HepG2 (cell line): ENCODE results near the gene SCN8A. TPM values are rescaled to one million over a fixed set of nuclear protein-coding genes. Genes with fewer than 3 reads are reported as not detected.
A peak's percentile ranks its signal among the peaks of the same experiment; 100 is the strongest.

ENCODE experiments used
- ATAC-seq: fragments of 200-7000 bp; cut with Tn5 transposase; 3 replicates; pipeline ENCODE4 v1.9.1; 2020; ENCODE audit warnings: mild to moderate bottlenecking, moderate library complexity
- BruUV-seq: library from RNA; stranded (reverse); fragments of 400-500 nt; replicated peaks from 2 replicates; lab custom pipeline; 2021; lab: Mats Ljungman, UMichigan
- CTCF ChIA-PET: fragments of 300-600 bp; formaldehyde crosslinking; extraction: SDS; loops from one replicate; lab custom pipeline; 2021; ENCODE audit warnings: low total read pairs, inconsistent platforms, low intra/inter-chr PET ratio; lab: Yijun Ruan, JAX
- POLR2A ChIA-PET: fragments of 350-600 bp; sonication (Branson Sonifier 250); formaldehyde crosslinking; loops from one replicate; lab custom pipeline; 2020; ENCODE audit warnings: antibody characterized with exemption, inconsistent platforms; lab: Yijun Ruan, JAX
- DNase-seq: peaks from one replicate; pipeline ENCODE4 v3.0.0-alpha.2; 2015; ENCODE audit warnings: low spot score
- FAIRE-seq: peaks from 3 replicates; lab custom pipeline; 2011; peaks lifted over from hg19 to GRCh38; lab: Jason Lieb, UNC
- H2AFZ ChIP-seq: one replicate; pipeline ENCODE4 v1.6.1; 2011; ENCODE audit warnings: low read length, inconsistent platforms
- H3K27ac ChIP-seq: fragments of 300-600 bp; 3 replicates; pipeline ENCODE4 v1.8.0; 2011; ENCODE audit warnings: mixed run types, mild to moderate bottlenecking, mixed read lengths, low read length, inconsistent platforms; ENCODE audit not compliant: insufficient read depth; ENCODE audit errors: extremely low read length
- H3K27me3 ChIP-seq, 2 experiments: fragments of 200-600 bp in 1 of 2; 2 replicates in 1 of 2; 3 replicates in 1 of 2; pipeline versions ENCODE4 v1.6.0 to v1.8.0; 2011; ENCODE audit warnings: low read length in 2 of 2, mild to moderate bottlenecking in 2 of 2, moderate library complexity in 2 of 2, inconsistent platforms in 1 of 2; ENCODE audit not compliant: insufficient read depth in 2 of 2, control insufficient read depth in 1 of 2
- H3K36me3 ChIP-seq, 2 experiments: fragments of 200-600 bp in 1 of 2; replicated peaks in 1 of 2; 2 replicates in 1 of 2; 3 replicates in 1 of 2; pipeline versions ENCODE4 v1.5.1 to v1.8.0; 2011; ENCODE audit warnings: low read length in 2 of 2, inconsistent platforms in 1 of 2; ENCODE audit not compliant: insufficient read depth in 2 of 2, control insufficient read depth in 1 of 2
- H3K4me1 ChIP-seq: 2 replicates; pipeline ENCODE4 v1.5.1; 2012; ENCODE audit warnings: low read length, inconsistent platforms; ENCODE audit not compliant: insufficient read depth
- H3K4me2 ChIP-seq: 2 replicates; pipeline ENCODE4 v1.6.0; 2011; ENCODE audit warnings: low read depth, low read length, inconsistent platforms
- H3K4me3 ChIP-seq, 3 experiments: fragments of 200-600 bp in 1 of 3; sonication (generic), shearing (Covaris generic) in 1 of 3; replicated peaks in 1 of 3; 2 replicates each; pipeline ENCODE4 v1.5.1; 2011 to 2016; ENCODE audit warnings: low read length in 3 of 3, inconsistent platforms in 2 of 3, low read depth in 2 of 3, mild to moderate bottlenecking in 2 of 3, control low read depth in 1 of 3, mixed read lengths in 1 of 3; ENCODE audit not compliant: insufficient read depth in 1 of 3
- H3K79me2 ChIP-seq: one replicate; pipeline ENCODE4 v1.6.1; 2011; ENCODE audit warnings: low read length, inconsistent platforms; ENCODE audit not compliant: insufficient read depth
- H3K9ac ChIP-seq: 2 replicates; pipeline ENCODE4 v1.6.0; 2011; ENCODE audit warnings: mild to moderate bottlenecking, low read depth, low read length, inconsistent platforms; ENCODE audit not compliant: insufficient read depth
- H3K9me3 ChIP-seq: 2 replicates; pipeline ENCODE4 v1.5.1; 2012; ENCODE audit warnings: mild to moderate bottlenecking, low read length
- H4K20me1 ChIP-seq: 2 replicates; pipeline ENCODE4 v1.6.0; 2011; ENCODE audit warnings: inconsistent platforms, mild to moderate bottlenecking, low read length, moderate library complexity; ENCODE audit not compliant: insufficient read depth
- ARID5B ChIP-seq: IDR thresholded peaks from 2 replicates; pipeline ENCODE4 v1.4.0; 2020; ENCODE audit warnings: mild to moderate bottlenecking, missing genetic modification reagents
- MAFG ChIP-seq: sonication (generic); formaldehyde crosslinking; IDR thresholded peaks from 2 replicates; pipeline ENCODE4 v1.5.1; 2020; ENCODE audit warnings: mild to moderate bottlenecking, missing genetic modification reagents
- PITX1 ChIP-seq: sonication (generic); formaldehyde crosslinking; IDR thresholded peaks from 2 replicates; pipeline ENCODE4 v1.5.1; 2020; ENCODE audit warnings: mild to moderate bottlenecking, missing genetic modification reagents
- SAP130 ChIP-seq: IDR thresholded peaks from 2 replicates; pipeline ENCODE4 v1.6.1; 2016; ENCODE audit warnings: low read depth
- ZGPAT ChIP-seq: IDR thresholded peaks from 2 replicates; pipeline ENCODE4 v1.6.1; 2016; ENCODE audit warnings: mild to moderate bottlenecking
- ZNF143 ChIP-seq: sonication (generic); formaldehyde crosslinking; IDR thresholded peaks from 2 replicates; pipeline ENCODE4 v1.4.0; 2020; ENCODE audit warnings: missing genetic modification reagents
- ZNF564 ChIP-seq: sonication (generic); formaldehyde crosslinking; IDR thresholded peaks from 2 replicates; pipeline ENCODE4 v1.8.1; 2023; ENCODE audit warnings: mild to moderate bottlenecking, missing genetic modification reagents
- ZNF792 ChIP-seq: IDR thresholded peaks from 2 replicates; pipeline ENCODE4 v1.6.1; 2016
- WGBS: methylation state at CpG from one replicate; pipeline ENCODE4 v1.1.6; 2017; ENCODE audit warnings: low lambda C conversion rate; 5-methylcytosine and 5-hydroxymethylcytosine counted together
- in situ Hi-C: cut with HindIII; loops from 2 replicates; pipeline ENCODE4 v1.10.0; 2017; ENCODE audit warnings: low pct_unique_long_range_greater_than_20kb; ENCODE audit not compliant: extremely low pct_ligation_motif_present
- intact Hi-C: fragments of 100-400 bp; cut with micrococcal nuclease; formaldehyde crosslinking; loops from one replicate; pipeline ENCODE4 v1.10.0; 2022; ENCODE audit not compliant: unreplicated experiment
- polyA plus RNA-seq, 8 experiments: library from polyadenylated mRNA; depleted of rRNA in 3 of 8; stranded (reverse) in 7 of 8; unstranded in 1 of 8; fragments of >200 nt; fragmentation: Illumina TruSeq in 4 of 8; extraction: Trizol in 4 of 8; gene quantifications; 2 replicates each; pipeline versions ENCODE4 v1.2.1 to v1.2.3, GENCODE V29; 2011 to 2016; ENCODE audit warnings: low read depth in 4 of 8, missing spikeins in 1 of 8, mixed read lengths in 1 of 8; ENCODE audit not compliant: insufficient read depth in 1 of 8
- total RNA-seq, 5 experiments: library from RNA; depleted of rRNA; stranded (reverse); fragments of >200 nt; fragmentation: Illumina TruSeq; extraction: Trizol; gene quantifications; 2 replicates each; pipeline ENCODE4 v1.2.3, GENCODE V29; 2016; ENCODE audit warnings: low read depth in 1 of 5
- TF ChIP-seq, protein P1 (sequence below): sonication (generic); formaldehyde crosslinking; IDR thresholded peaks from 2 replicates; pipeline ENCODE4 v1.5.1; 2020; ENCODE audit warnings: mild to moderate bottlenecking, missing genetic modification reagents, borderline replicate concordance
- TF ChIP-seq, protein P2 (sequence below): IDR thresholded peaks from 2 replicates; pipeline ENCODE4 v1.6.1; 2012; ENCODE audit warnings: inconsistent platforms
- TF ChIP-seq, protein P3 (sequence below): sonication (generic); formaldehyde crosslinking; IDR thresholded peaks from 2 replicates; pipeline ENCODE4 v1.5.0; 2020; ENCODE audit warnings: mild to moderate bottlenecking, missing genetic modification reagents

SCN8A gene
- total and polyA plus RNA-seq, 2 of the 13 experiments (the other 11 are each of a cell fraction or from before 2014, with no cell fraction given), result 0.57 to 1.4 TPM

- no peak for TF ChIP-seq ZGPAT (CRISPR knock-in tag)
- TF ChIP-seq, protein P1, sequence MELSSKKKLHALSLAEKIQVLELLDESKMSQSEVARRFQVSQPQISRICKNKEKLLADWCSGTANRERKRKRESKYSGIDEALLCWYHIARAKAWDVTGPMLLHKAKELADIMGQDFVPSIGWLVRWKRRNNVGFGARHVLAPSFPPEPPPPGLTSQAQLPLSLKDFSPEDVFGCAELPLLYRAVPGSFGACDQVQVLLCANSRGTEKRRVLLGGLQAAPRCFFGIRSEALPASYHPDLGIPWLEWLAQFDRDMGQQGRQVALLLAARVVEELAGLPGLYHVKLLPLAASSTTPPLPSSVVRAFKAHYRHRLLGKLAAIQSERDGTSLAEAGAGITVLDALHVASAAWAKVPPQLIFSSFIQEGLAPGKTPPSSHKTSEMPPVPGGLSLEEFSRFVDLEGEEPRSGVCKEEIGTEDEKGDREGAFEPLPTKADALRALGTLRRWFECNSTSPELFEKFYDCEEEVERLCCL, result no peak
- no peak for TF ChIP-seq ZNF792 (CRISPR knock-in tag)
- no peak for TF ChIP-seq ZNF143 (CRISPR knock-in tag)
These were observed 261.5 kb downstream of the SCN8A start (continued) for GRCh38 chr12:51852404-51853137.

GRCh38 chr12:51855586-51856428 lies 264.8 kb downstream of the SCN8A start:
- FAIRE-seq (peak; percentile 71), ATAC-seq (peak; percentile 91), DNase-seq (peak; percentile 58)
- Histone ChIP-seq H3K4me1 (peaks cover 20% of the 10 kb centered on the region), H3K4me2 (peak overlapping the region; percentile 91), H3K36me3 (no peaks in the 10 kb centered on the region), H3K9me3 (no peaks in the 10 kb centered on the region), H3K79me2 (no peaks in the 10 kb centered on the region), H3K4me3 (peak overlapping the region; percentile 57 to 73 (median 67)), H3K9ac (0 out of 2 replicates have a peak overlapping the region, but pooled peaks have one; percentile 1), H2AFZ (no peak overlapping the region), H4K20me1 (no peaks in the 10 kb centered on the region), H3K27me3 (no peaks in the 10 kb centered on the region; a peak in 1 of 5 replicates), H3K27ac (no peak overlapping the region)
- POLR2A ChIA-PET, result interaction anchor here (0.8 kb wide), 2 partner anchors 9 to 11 kb away, joined by 3 read pairs; no protein-coding TSS in a partner anchor
- CTCF ChIA-PET, result no interaction called here
- BruUV-seq, result no TSS peak
- in situ Hi-C loops (no loop called here), intact Hi-C loops (no loop called here)
- WGBS, result 4% methylated on average over 9 of the region's 21 CpGs
- TF ChIP-seq ARID5B (CRISPR knock-in tag) (peak; percentile 25; the same call in 1 of the 2 replicates), ZNF564 (no peak), MAFG (CRISPR knock-in tag) (no peak), PITX1 (peak; percentile 32; the same call in 1 of the 2 replicates), SAP130 (CRISPR knock-in tag) (0 out of 2 replicates have a peak, but pooled peaks have one; percentile 15)
- TF ChIP-seq, protein P2, sequence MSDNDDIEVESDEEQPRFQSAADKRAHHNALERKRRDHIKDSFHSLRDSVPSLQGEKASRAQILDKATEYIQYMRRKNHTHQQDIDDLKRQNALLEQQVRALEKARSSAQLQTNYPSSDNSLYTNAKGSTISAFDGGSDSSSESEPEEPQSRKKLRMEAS, result 0 out of 2 replicates have a peak, but pooled peaks have one; percentile 12
- TF ChIP-seq, protein P3, sequence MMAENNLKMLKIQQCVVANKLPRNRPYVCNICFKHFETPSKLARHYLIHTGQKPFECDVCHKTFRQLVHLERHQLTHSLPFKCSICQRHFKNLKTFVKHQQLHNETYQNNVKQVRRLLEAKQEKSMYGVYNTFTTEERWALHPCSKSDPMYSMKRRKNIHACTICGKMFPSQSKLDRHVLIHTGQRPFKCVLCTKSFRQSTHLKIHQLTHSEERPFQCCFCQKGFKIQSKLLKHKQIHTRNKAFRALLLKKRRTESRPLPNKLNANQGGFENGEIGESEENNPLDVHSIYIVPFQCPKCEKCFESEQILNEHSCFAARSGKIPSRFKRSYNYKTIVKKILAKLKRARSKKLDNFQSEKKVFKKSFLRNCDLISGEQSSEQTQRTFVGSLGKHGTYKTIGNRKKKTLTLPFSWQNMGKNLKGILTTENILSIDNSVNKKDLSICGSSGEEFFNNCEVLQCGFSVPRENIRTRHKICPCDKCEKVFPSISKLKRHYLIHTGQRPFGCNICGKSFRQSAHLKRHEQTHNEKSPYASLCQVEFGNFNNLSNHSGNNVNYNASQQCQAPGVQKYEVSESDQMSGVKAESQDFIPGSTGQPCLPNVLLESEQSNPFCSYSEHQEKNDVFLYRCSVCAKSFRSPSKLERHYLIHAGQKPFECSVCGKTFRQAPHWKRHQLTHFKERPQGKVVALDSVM (CRISPR knock-in tag), result 0 out of 2 replicates have a peak, but pooled peaks have one; percentile 23
